Measurements from ENCODE around the gene MYH6. TPM values are rescaled to one million over a fixed set of nuclear protein-coding genes. Genes with fewer than 3 reads are reported as not detected.

Gene MYH6
- total and polyA plus RNA-seq, 2 of the 13 experiments (the other 11 are each of a cell fraction or from before 2014, with no cell fraction given) = 0.01 TPM; not detected in 1

- FAIRE-seq (no peak), DNase-seq (ENCODE audit: low spot score) (no peak), ATAC-seq (no peak)
- H3K27me3 ChIP-seq (ENCODE audit: control insufficient read depth in 1 of 2, insufficient read depth in 2 of 2, low read length in 2 of 2) = peaks cover 35 to 95% of the 10 kb centered on the region in 2 experiments
- H3K79me2 ChIP-seq (ENCODE audit: insufficient read depth, low read length) = no peaks in the 10 kb centered on the region
- H3K9me3 ChIP-seq (ENCODE audit: low read length) = no peaks in the 10 kb centered on the region
- no peak for TF ChIP-seq ZNF761 (CRISPR knock-in tag; conservative IDR thresholded peaks at IDR 0.05)
- 0 out of 2 replicates have a peak, but pooled peaks have one; percentile 29 for TF ChIP-seq NFKB2 (CRISPR knock-in tag; IDR thresholded peaks at IDR 0.05; ENCODE audit: borderline replicate concordance)
- TF ChIP-seq, protein P1, sequence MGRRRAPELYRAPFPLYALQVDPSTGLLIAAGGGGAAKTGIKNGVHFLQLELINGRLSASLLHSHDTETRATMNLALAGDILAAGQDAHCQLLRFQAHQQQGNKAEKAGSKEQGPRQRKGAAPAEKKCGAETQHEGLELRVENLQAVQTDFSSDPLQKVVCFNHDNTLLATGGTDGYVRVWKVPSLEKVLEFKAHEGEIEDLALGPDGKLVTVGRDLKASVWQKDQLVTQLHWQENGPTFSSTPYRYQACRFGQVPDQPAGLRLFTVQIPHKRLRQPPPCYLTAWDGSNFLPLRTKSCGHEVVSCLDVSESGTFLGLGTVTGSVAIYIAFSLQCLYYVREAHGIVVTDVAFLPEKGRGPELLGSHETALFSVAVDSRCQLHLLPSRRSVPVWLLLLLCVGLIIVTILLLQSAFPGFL (CRISPR knock-in tag; IDR thresholded peaks at IDR 0.05) = 0 out of 2 replicates have a peak, but pooled peaks have one; percentile 56
- 0 out of 2 replicates have a peak, but pooled peaks have one; percentile 36 for TF ChIP-seq ZKSCAN1 (IDR thresholded peaks at IDR 0.05; ENCODE audit: low read length)
- H3K4me3 ChIP-seq (replicated peaks in 1 of 3; ENCODE audit: insufficient read depth in 1 of 3, low read depth in 2 of 3, low read length in 3 of 3) = no peak overlapping the region
- no TSS peak for BruUV-seq (replicated peaks)
- ChIA-PET POLR2A (no interaction called here), CTCF (ENCODE audit: low intra/inter-chr PET ratio, low total read pairs) (no interaction called here)
- WGBS (ENCODE audit: low lambda C conversion rate) = 39% methylated on average over 21 of the region's 21 CpGs
- H3K9ac ChIP-seq (ENCODE audit: insufficient read depth, low read depth, low read length) = no peak overlapping the region
- H3K4me2 ChIP-seq (ENCODE audit: low read depth, low read length) = no peak overlapping the region
- H3K27ac ChIP-seq (ENCODE audit: extremely low read length, insufficient read depth, low read length) = no peak overlapping the region
- intact Hi-C loops (cut with micrococcal nuclease; ENCODE audit: unreplicated experiment) (no loop called here), in situ Hi-C loops (cut with HindIII; ENCODE audit: extremely low pct_ligation_motif_present, low pct_unique_long_range_greater_than_20kb) (no loop called here)
- no peaks in the 10 kb centered on the region for H3K4me1 ChIP-seq (ENCODE audit: insufficient read depth, low read length)
- H4K20me1 ChIP-seq (ENCODE audit: insufficient read depth, low read length) = no peaks in the 10 kb centered on the region
- no peaks in the 10 kb centered on the region for H3K36me3 ChIP-seq (replicated peaks in 1 of 2; ENCODE audit: control insufficient read depth in 1 of 2, insufficient read depth in 2 of 2, low read length in 2 of 2)
- H2AFZ ChIP-seq (ENCODE audit: low read length) = no peak overlapping the region
These were observed 8.0 kb upstream of the MYH6 start for GRCh38 chr14:23415821-23416778.
